GM23338 (cell line): ENCODE measurements around the gene MCM3. TPM values are rescaled to one million over a fixed set of nuclear protein-coding genes. Genes with fewer than 3 reads are reported as not detected.
A peak's percentile ranks its signal among the peaks of the same experiment; 100 is the strongest.

Experiments used
- ATAC-seq: fragments of 200-7000 bp; cut with Tn5 transposase; 3 replicates; pipeline ENCODE4 v1.9.1; 2020
- DNase-seq: peaks from one replicate; pipeline ENCODE4 v3.0.0-alpha.2; 2015; ENCODE audit warnings: low spot score
- H2AFZ ChIP-seq: fragments of 200-600 bp; sonication (generic); 2 replicates; pipeline ENCODE4 v1.8.0; 2016; ENCODE audit warnings: antibody characterized with exemption, mild to moderate bottlenecking, moderate library complexity
- H3F3A ChIP-seq: fragments of 200-600 bp; sonication (generic); replicated peaks from 2 replicates; pipeline ENCODE4 v1.8.0; 2017; ENCODE audit warnings: antibody characterized with exemption, mixed run types, low read depth
- H3K27ac ChIP-seq: fragments of 200-600 bp; sonication (generic); 2 replicates; pipeline ENCODE4 v1.6.1; 2016; ENCODE audit warnings: low read depth
- H3K27me3 ChIP-seq: fragments of 200-600 bp; sonication (generic); 2 replicates; pipeline ENCODE4 v1.8.0; 2016; ENCODE audit warnings: mild to moderate bottlenecking, mixed run types, moderate library complexity; ENCODE audit not compliant: insufficient read depth
- H3K36me3 ChIP-seq: fragments of 200-600 bp; sonication (generic); 2 replicates; pipeline ENCODE4 v1.8.0; 2016; ENCODE audit warnings: mild to moderate bottlenecking; ENCODE audit not compliant: insufficient read depth
- H3K4me1 ChIP-seq: fragments of 200-600 bp; sonication (generic); 2 replicates; pipeline ENCODE4 v1.8.0; 2016; ENCODE audit warnings: mild to moderate bottlenecking, moderate library complexity; ENCODE audit not compliant: insufficient read depth
- H3K4me2 ChIP-seq: fragments of 200-600 bp; sonication (generic); 2 replicates; pipeline ENCODE4 v1.7.1; 2017; ENCODE audit warnings: mixed run types
- H3K4me3 ChIP-seq: fragments of 200-600 bp; sonication (generic); 2 replicates; pipeline ENCODE4 v1.6.1; 2016; ENCODE audit warnings: mixed run types
- H3K79me2 ChIP-seq: fragments of 200-600 bp; sonication (generic); replicated peaks from 2 replicates; pipeline ENCODE4 v1.8.0; 2017; ENCODE audit warnings: mild to moderate bottlenecking; ENCODE audit not compliant: insufficient read depth
- H3K9me2 ChIP-seq: fragments of 200-600 bp; sonication (generic); 2 replicates; pipeline ENCODE4 v1.8.0; 2017; ENCODE audit not compliant: insufficient read depth
- H4K20me1 ChIP-seq: fragments of 200-600 bp; sonication (generic); replicated peaks from 2 replicates; pipeline ENCODE4 v1.8.0; 2017; ENCODE audit warnings: mild to moderate bottlenecking; ENCODE audit not compliant: insufficient read depth
- H3K27ac Mint-ChIP-seq: 2 replicates; pipeline ENCODE4 v1.8.0; 2020; ENCODE audit warnings: inconsistent platforms, mild to moderate bottlenecking, moderate library complexity, mixed read lengths
- H3K27me3 Mint-ChIP-seq: 3 replicates; pipeline ENCODE4 v1.8.0; 2022; ENCODE audit warnings: low read depth, mild to moderate bottlenecking, moderate library complexity, mixed read lengths, inconsistent platforms; ENCODE audit not compliant: insufficient read depth, poor library complexity
- H3K36me3 Mint-ChIP-seq: 3 replicates; pipeline ENCODE4 v1.8.0; 2021; ENCODE audit warnings: low read depth, mild to moderate bottlenecking, inconsistent platforms, moderate library complexity, mixed read lengths
- H3K4me1 Mint-ChIP-seq: 3 replicates; pipeline ENCODE4 v1.8.0; 2020; ENCODE audit warnings: mild to moderate bottlenecking, inconsistent platforms, mixed read lengths
- H3K4me3 Mint-ChIP-seq: 3 replicates; pipeline ENCODE4 v1.8.0; 2021; ENCODE audit warnings: moderate library complexity, mild to moderate bottlenecking, inconsistent platforms, mixed read lengths
- H3K9me3 Mint-ChIP-seq: 3 replicates; pipeline ENCODE4 v1.8.0; 2020; ENCODE audit warnings: moderate library complexity, mild to moderate bottlenecking, inconsistent platforms, mixed read lengths
- ETS1 ChIP-seq: IDR thresholded peaks from 2 replicates; pipeline ENCODE4 v1.6.1; 2016; ENCODE audit warnings: antibody characterized with exemption
- JUNB ChIP-seq: IDR thresholded peaks from one replicate; pipeline ENCODE4 v1.6.1; 2016; ENCODE audit warnings: antibody characterized with exemption; ENCODE audit not compliant: unreplicated experiment
- POLR2AphosphoS5 ChIP-seq: IDR thresholded peaks from 2 replicates; pipeline ENCODE4 v1.6.1; 2016; ENCODE audit warnings: antibody characterized with exemption, low read depth
- REST ChIP-seq: IDR thresholded peaks from one replicate; pipeline ENCODE4 v1.6.1; 2018; ENCODE audit warnings: antibody characterized with exemption; ENCODE audit not compliant: unreplicated experiment
- ZNF114 ChIP-seq: fragments of 250-450 bp; sonication (Bioruptor Pico); IDR thresholded peaks from 2 replicates; pipeline ENCODE4 v1.5.0; 2020; ENCODE audit warnings: mild to moderate bottlenecking, moderate library complexity
- ZNF331 ChIP-seq: fragments of 250-450 bp; sonication (Bioruptor Pico); IDR thresholded peaks from 2 replicates; pipeline ENCODE4 v1.5.0; 2020; ENCODE audit warnings: low read depth, mild to moderate bottlenecking, moderate library complexity
- ZNF462 ChIP-seq: fragments of 250-450 bp; sonication (Bioruptor Pico); IDR thresholded peaks from 2 replicates; pipeline ENCODE4 v1.5.0; 2020; ENCODE audit warnings: mild to moderate bottlenecking, moderate library complexity
- polyA plus RNA-seq: library from polyadenylated mRNA; unstranded; fragments of >200 nt; fragmentation: Nextera tagmentation; extraction: Ambion mirVana; gene quantifications from 2 replicates; pipeline ENCODE4 v1.2.1, GENCODE V29; 2016
- total RNA-seq: library from RNA; depleted of rRNA; stranded (reverse); fragments of >200 nt; shearing (Covaris generic); gene quantifications from 2 replicates; pipeline ENCODE4 v1.2.3, GENCODE V29; 2014

MCM3 gene
- total and polyA plus RNA-seq, 2 experiments from 2014 or later, result 157 to 369 TPM

GRCh38 chr6:52243282-52243893, 41.2 kb downstream of the MCM3 start:
- no peaks in the 10 kb centered on the region for H3F3A ChIP-seq
- no peak overlapping the region for H3K4me3 Mint-ChIP-seq
- no peak overlapping the region for H3K27ac ChIP-seq
- peaks cover 6% of the 10 kb centered on the region; the same call in 1 of the 2 replicates for H3K9me2 ChIP-seq
- DNase-seq, result no peak
- no peak overlapping the region for H3K4me3 ChIP-seq
- no peaks in the 10 kb centered on the region for H3K4me1 ChIP-seq
- H3K27me3 ChIP-seq, result no peaks in the 10 kb centered on the region
- no peaks in the 10 kb centered on the region for H3K79me2 ChIP-seq
- no peak for TF ChIP-seq ZNF114
- TF ChIP-seq ZNF462 (CRISPR knock-in tag), result no peak
- no peak for TF ChIP-seq JUNB
- peak; percentile 44 for TF ChIP-seq REST
- no peak for TF ChIP-seq POLR2AphosphoS5
- TF ChIP-seq ZNF331, result no peak
- TF ChIP-seq ETS1, result no peak
- H4K20me1 ChIP-seq, result no peaks in the 10 kb centered on the region
- no peaks in the 10 kb centered on the region for H3K27me3 Mint-ChIP-seq
- no peaks in the 10 kb centered on the region for H3K9me3 Mint-ChIP-seq
- no peak overlapping the region; the same call in 1 of the 2 replicates for H2AFZ ChIP-seq
- no peaks in the 10 kb centered on the region for H3K36me3 Mint-ChIP-seq
- no peak for ATAC-seq
- no peak overlapping the region for H3K27ac Mint-ChIP-seq
- no peaks in the 10 kb centered on the region for H3K4me1 Mint-ChIP-seq
- H3K4me2 ChIP-seq, result no peak overlapping the region
- no peaks in the 10 kb centered on the region for H3K36me3 ChIP-seq
